LHCN-M2 (cell line): Measurements from ENCODE around the gene TEX264. TPM values are rescaled to one million over a fixed set of nuclear protein-coding genes. Genes with fewer than 3 reads are reported as not detected.

ENCODE experiments used
- DNase-seq: peaks from one replicate; pipeline ENCODE4 v3.0.0-alpha.2; 2012; ENCODE audit warnings: low read depth
- total RNA-seq: library from RNA; depleted of rRNA; stranded (reverse); fragments of >200 nt; gene quantifications from 2 replicates; pipeline ENCODE4 v1.2.3, GENCODE V29; 2014

Gene TEX264
- total RNA-seq, 1 experiment from 2014 or later = 79.6 TPM

- no peak for DNase-seq
Measured at GRCh38 chr3:51692980-51693395, 21.9 kb downstream of the TEX264 start.

- no peak for DNase-seq
Measured at GRCh38 chr3:51696954-51697353, 25.9 kb downstream of the TEX264 start.

DNA sequence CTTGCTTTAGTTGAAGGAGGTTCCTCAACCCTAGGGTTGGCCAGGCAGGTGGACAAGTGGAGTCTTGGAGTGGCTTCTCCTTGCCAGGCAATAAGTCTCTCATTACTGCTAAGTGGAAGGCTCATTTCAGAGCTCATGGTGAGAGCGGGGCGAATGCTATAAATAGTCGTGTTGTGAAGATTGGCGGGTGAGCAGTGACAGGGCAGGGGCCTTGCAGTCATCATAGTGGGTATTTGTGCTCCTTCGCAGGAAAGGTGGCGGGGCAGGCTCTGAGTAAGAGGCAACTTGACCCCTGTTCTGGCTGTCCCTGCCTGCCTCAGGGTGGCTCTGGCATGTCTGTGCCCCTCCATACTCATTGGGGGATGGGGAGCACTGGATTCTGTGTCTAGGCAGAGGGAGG is 27.2 kb downstream of the TEX264 start:
- no peak for DNase-seq

GRCh38 chr3:51700403-51700802 is 29.4 kb downstream of the TEX264 start:
- no peak for DNase-seq

DNA sequence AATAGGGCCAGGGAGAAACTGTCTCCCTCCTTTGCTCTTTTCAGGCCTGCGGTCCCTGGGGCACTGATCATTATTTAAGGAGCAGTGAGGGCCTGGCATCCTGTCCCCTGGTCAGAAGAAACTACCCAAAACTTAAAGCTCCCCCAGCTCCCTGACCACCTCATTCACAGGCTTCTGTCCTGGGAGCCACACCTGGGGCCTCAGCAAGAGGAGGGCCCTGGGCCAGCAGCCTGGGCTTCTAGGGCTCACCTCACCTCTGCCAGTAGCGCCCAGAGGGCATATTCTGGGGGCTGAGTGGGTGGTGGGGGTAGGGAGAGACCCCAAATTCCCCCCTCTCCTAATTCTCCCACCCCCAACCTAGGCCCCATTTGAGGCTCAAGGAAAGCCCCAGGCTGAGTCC is 31.1 kb downstream of the TEX264 start:
- DNase-seq = no peak

DNA sequence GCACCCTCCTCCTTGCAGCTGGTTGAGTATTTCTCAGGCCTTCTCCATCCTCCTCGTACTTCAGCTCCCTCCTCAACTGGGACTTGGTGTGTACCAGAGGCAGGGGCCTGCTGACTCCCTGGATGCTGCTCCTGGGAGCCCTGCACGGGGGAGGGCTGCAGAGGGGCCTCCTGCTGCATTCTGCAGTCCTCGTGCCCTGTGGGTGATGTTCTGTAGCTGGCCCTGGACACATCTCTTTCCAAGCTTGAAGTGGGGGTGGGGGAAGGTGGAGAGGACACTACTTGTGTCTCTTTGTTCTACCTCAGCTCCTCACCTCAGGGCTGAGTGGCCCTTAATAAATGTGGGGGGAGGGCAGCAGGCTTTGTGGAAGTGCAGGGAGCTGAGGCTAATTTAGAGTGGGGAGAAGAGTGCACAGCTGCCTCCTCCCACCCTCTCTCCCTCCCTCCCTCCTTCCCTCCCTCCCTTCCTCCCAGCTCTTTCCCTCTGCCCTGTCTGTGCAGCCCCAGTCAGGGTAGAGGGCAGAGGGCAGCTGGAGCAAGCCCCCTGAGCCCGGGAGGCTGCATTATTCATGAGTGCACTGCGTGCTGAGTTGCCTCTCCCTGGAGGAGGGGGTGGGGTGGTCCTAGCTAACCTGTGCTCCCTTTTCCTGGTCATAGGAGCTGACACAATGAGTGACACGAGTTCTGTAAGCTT is 32.2 kb downstream of the TEX264 start:
- DNase-seq = no peak

DNA sequence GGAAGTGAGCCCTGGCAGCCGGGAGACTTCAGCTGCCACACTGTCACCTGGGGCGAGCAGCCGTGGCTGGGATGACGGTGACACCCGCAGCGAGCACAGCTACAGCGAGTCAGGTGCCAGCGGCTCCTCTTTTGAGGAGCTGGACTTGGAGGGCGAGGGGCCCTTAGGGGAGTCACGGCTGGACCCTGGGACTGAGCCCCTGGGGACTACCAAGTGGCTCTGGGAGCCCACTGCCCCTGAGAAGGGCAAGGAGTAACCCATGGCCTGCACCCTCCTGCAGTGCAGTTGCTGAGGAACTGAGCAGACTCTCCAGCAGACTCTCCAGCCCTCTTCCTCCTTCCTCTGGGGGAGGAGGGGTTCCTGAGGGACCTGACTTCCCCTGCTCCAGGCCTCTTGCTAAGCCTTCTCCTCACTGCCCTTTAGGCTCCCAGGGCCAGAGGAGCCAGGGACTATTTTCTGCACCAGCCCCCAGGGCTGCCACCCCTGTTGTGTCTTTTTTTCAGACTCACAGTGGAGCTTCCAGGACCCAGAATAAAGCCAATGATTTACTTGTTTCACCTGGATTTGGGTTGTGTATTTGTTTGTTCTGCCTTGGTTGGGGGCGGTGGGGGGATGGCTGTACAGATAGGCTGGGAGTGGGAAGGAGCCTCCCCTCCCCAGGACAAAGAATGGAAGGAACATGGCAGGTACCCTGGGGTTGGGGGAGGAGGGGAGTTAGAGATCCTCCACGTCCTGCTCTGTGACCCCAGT is 32.9 kb downstream of the TEX264 start:
- no peak for DNase-seq

DNA sequence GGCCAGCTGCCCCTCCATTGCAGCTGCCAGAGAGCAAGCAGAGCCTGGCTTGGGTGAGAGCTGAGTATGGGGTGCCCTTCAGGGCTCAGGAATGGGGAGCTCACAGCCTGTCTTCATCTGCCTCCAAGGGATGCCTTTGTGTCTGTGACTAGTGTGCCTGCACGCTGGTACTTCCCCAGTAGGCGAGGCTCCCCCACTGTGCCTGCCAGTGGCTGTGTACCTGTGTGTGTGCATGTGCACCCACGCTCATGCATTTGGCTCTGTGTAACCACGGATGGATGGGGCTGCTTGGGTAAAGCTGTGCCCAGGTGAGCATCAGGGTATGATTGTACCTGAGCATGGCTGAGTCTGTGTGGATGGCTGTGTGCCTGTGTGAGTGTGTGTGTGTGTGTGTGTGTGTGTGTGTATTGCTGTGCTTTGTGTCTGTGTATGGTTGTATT is 33.5 kb downstream of the TEX264 start:
- DNase-seq = no peak

DNA sequence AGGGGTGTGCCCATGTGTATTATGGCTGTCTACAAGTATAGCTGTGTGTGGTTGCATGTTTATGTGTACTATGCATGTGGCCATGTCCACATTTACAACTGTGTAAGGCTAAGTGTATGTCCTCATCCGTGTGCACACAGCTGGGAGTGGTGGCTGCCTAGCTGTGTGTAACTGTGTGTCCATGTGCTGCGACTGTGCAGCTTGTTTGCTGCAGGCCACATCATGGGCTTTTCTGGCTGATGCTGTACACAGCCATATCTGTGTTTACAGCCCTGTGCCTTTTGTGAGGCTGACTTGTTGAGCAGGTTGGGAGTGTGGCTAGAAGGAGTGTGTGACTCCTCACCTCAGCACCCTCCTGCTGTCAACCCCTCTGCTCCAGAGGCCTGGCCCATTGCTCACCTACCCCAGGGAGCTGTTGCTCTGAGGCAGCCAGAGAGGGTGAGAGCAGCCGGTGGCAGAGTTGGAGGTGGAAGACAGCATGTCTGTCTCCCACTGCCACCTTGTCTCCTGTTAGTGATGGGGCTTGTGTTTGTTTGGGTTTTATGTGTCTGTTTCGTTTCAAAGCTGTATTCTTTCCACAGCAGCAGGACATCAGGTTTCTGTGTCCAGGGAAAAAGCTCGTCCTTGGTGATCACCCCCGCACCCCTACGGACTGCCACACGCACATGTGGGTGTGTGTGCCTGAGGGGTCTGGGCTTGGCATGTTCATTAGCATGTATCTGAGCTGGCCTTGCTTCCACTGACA is 34.4 kb downstream of the TEX264 start:
- DNase-seq = no peak

DNA sequence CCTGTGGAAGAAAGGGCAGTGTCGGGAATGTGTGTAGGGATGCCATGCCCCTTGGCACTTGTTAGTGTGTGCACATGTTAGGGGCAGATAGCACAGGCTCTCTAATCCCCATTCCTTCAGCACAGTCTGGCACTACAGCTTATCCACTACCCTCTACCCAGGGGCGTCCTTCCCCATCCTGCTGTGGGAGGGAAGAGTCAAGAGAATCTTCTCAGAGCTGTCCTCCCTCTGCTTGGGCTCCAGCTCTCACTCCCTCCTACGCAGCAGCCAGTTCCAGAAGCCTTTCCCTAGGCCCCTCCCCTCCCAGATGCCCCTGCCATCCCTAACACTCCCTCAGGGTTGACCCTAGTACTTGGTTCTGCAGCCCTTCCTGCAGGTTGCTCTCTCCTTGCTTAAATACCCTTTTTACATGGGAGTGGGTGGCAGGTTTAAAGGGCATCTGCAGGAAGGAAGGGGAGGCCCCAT is 35.0 kb downstream of the TEX264 start:
- DNase-seq = no peak

- DNase-seq = peak; percentile 37
Measured at GRCh38 chr3:51706788-51707731, 36.0 kb downstream of the TEX264 start, which contains the start of gene GRM2. Gene GRM2 (plus strand): TSS chr3:51707068. CDS start chr3:51708984, 1,916 bp downstream.

DNA sequence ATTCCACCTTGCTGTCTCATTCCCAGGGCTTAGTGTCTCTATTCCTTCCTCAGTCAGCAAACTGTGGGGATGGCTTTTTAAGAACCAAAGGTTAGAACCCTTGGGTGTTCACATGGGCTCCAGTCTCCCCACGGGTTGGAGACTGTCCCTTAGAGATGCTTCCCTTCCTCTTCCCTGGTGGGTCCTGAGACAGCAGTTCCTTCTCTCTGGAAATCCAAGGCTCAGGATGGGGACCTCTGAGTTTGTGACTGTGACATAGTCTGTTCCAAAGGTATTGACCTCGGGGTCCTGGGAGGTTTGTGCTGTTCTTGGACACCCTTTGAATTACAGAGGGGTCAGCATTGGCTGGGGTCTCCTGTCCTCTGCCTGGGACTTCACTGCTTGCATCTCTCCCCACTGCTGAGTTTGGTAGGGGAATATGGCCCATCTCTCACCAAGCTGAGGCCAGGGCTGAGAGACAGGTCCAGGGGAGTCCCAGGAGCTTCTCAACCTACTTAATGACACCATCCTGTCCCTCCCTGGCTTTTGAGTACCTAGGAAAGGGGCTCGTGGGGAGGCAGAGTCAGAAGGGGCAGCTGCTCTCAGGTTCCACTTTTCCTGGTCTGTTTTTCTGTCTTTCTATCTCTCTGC is 37.3 kb downstream of the TEX264 start:
- no peak for DNase-seq

GRCh38 chr3:51709004-51709420 is 38.0 kb downstream of the TEX264 start:
- DNase-seq = no peak

- no peak for DNase-seq
Measured at GRCh38 chr3:51709675-51710074, 38.6 kb downstream of the TEX264 start.

- no peak for DNase-seq
Measured at GRCh38 chr3:51710631-51711351, 39.7 kb downstream of the TEX264 start.

- no peak for DNase-seq
Measured at GRCh38 chr3:51711352-51712037, 40.4 kb downstream of the TEX264 start.

DNA sequence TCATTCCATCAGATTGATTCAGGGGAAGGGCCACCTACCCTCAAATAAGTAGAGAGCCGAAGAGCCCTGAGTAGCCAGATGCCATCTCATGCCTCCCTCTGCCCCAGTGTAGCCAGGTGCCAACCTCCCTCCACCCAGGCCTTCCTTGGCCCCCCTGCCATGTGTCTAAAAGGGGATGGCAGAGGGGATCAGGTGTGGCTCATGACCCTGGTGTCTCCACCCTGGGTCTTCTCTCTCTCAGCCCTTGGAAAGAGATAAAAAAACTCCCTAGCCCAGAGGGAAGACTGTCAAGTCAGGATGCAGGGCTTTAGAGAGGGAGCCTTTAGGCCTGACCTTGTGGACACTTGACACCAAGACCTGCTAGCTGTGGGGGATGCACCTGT is 41.0 kb downstream of the TEX264 start:
- no peak for DNase-seq

DNA sequence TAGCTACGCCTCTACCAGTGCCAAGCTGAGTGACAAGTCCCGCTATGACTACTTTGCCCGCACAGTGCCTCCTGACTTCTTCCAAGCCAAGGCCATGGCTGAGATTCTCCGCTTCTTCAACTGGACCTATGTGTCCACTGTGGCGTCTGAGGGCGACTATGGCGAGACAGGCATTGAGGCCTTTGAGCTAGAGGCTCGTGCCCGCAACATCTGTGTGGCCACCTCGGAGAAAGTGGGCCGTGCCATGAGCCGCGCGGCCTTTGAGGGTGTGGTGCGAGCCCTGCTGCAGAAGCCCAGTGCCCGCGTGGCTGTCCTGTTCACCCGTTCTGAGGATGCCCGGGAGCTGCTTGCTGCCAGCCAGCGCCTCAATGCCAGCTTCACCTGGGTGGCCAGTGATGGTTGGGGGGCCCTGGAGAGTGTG is 41.5 kb downstream of the TEX264 start:
- no peak for DNase-seq

DNA sequence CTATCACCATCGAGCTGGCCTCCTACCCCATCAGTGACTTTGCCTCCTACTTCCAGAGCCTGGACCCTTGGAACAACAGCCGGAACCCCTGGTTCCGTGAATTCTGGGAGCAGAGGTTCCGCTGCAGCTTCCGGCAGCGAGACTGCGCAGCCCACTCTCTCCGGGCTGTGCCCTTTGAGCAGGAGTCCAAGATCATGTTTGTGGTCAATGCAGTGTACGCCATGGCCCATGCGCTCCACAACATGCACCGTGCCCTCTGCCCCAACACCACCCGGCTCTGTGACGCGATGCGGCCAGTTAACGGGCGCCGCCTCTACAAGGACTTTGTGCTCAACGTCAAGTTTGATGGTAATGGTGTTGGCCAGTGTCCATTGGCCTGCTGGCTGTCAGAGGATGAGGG is 41.9 kb downstream of the TEX264 start:
- no peak for DNase-seq
